SK-N-SH treated with all-trans-retinoic acid at 6 μM for 48 hours (cell line): Measurements from ENCODE around the gene OR11G2.

Source experiments
- ATAC-seq: fragments of 200-7000 bp; cut with Tn5 transposase; 3 replicates; pipeline ENCODE4 v1.9.1; 2020; ENCODE audit warnings: mild to moderate bottlenecking, moderate library complexity
- ARNTL ChIP-seq: fragments of 450-650 bp; formaldehyde crosslinking; IDR thresholded peaks from 2 replicates; pipeline ENCODE4 v1.5.0; 2020; ENCODE audit warnings: low read depth, mild to moderate bottlenecking, moderate library complexity, borderline replicate concordance
- BACH2 ChIP-seq: fragments of 250-450 bp; sonication (Bioruptor Pico); IDR thresholded peaks from 2 replicates; pipeline ENCODE4 v1.9.0; 2021; ENCODE audit warnings: mild to moderate bottlenecking, borderline replicate concordance
- CSDC2 ChIP-seq: fragments of 250-450 bp; sonication (Bioruptor Pico); IDR thresholded peaks from 2 replicates; pipeline ENCODE4 v1.5.0; 2020; ENCODE audit warnings: mild to moderate bottlenecking, moderate library complexity
- CSRNP3 ChIP-seq: fragments of 250-450 bp; sonication (Bioruptor Pico); IDR thresholded peaks from 2 replicates; pipeline ENCODE4 v1.5.1; 2021; ENCODE audit warnings: mild to moderate bottlenecking, moderate library complexity
- ESRRG ChIP-seq: fragments of 250-450 bp; sonication (Bioruptor Pico); IDR thresholded peaks from 2 replicates; pipeline ENCODE4 v1.6.1; 2021; ENCODE audit warnings: mild to moderate bottlenecking
- GLIS3 ChIP-seq: fragments of 250-450 bp; sonication (Bioruptor Pico); IDR thresholded peaks from 2 replicates; pipeline ENCODE4 v1.5.0; 2020; ENCODE audit warnings: mild to moderate bottlenecking, moderate library complexity
- ISL1 ChIP-seq: fragments of 250-450 bp; sonication (Bioruptor Pico); IDR thresholded peaks from 2 replicates; pipeline ENCODE4 v2.1.2; 2022; ENCODE audit warnings: mild to moderate bottlenecking, moderate library complexity
- OSR1 ChIP-seq: fragments of 250-450 bp; sonication (Bioruptor Pico); IDR thresholded peaks from 2 replicates; pipeline ENCODE4 v1.8.0; 2022; ENCODE audit warnings: moderate library complexity, mild to moderate bottlenecking, inconsistent platforms
- PPARA ChIP-seq: fragments of 250-450 bp; sonication (Bioruptor Pico); IDR thresholded peaks from 2 replicates; pipeline ENCODE4 v1.5.0; 2020; ENCODE audit warnings: mild to moderate bottlenecking, borderline replicate concordance
- RARB ChIP-seq: fragments of 250-450 bp; sonication (Bioruptor Pico); IDR thresholded peaks from 2 replicates; pipeline ENCODE4 v1.8.0; 2021; ENCODE audit warnings: mild to moderate bottlenecking, moderate library complexity
- SNAI2 ChIP-seq: fragments of 250-450 bp; sonication (Bioruptor Pico); IDR thresholded peaks from 2 replicates; pipeline ENCODE4 v1.5.0; 2020; ENCODE audit warnings: mild to moderate bottlenecking, moderate library complexity
- TCF4 ChIP-seq: fragments of 250-450 bp; sonication (Bioruptor Pico); IDR thresholded peaks from 2 replicates; pipeline ENCODE4 v1.8.0; 2021; ENCODE audit warnings: mild to moderate bottlenecking, moderate library complexity, borderline replicate concordance
- ZC3H10 ChIP-seq: fragments of 250-450 bp; sonication (Bioruptor Pico); IDR thresholded peaks from 2 replicates; pipeline ENCODE4 v1.5.1; 2021; ENCODE audit warnings: mild to moderate bottlenecking, moderate library complexity
- ZFP3 ChIP-seq: fragments of 250-450 bp; sonication (Bioruptor Pico); IDR thresholded peaks from 2 replicates; pipeline ENCODE4 v1.5.0; 2020; ENCODE audit warnings: mild to moderate bottlenecking, moderate library complexity
- ZFP30 ChIP-seq: fragments of 450-650 bp; formaldehyde crosslinking; IDR thresholded peaks from 2 replicates; pipeline ENCODE4 v1.5.0; 2022; ENCODE audit warnings: mild to moderate bottlenecking, moderate library complexity
- ZNF565 ChIP-seq: fragments of 450-650 bp; formaldehyde crosslinking; conservative IDR thresholded peaks from 2 replicates; pipeline ENCODE4 v1.5.0; 2020; ENCODE audit warnings: low read depth, mild to moderate bottlenecking, moderate library complexity
- ZNF70 ChIP-seq: fragments of 450-650 bp; formaldehyde crosslinking; IDR thresholded peaks from 2 replicates; pipeline ENCODE4 v1.5.0; 2020; ENCODE audit warnings: mild to moderate bottlenecking, moderate library complexity
- ZNF8 ChIP-seq: fragments of 450-650 bp; formaldehyde crosslinking; IDR thresholded peaks from 2 replicates; pipeline ENCODE4 v1.5.0; 2020; ENCODE audit warnings: mild to moderate bottlenecking, moderate library complexity
- TF ChIP-seq, protein P1 (sequence below): fragments of 250-450 bp; sonication (Bioruptor Pico); IDR thresholded peaks from 2 replicates; pipeline ENCODE4 v1.8.0; 2020; ENCODE audit warnings: mild to moderate bottlenecking, moderate library complexity, borderline replicate concordance
- TF ChIP-seq, protein P2 (sequence below): fragments of 250-450 bp; sonication (Bioruptor Pico); IDR thresholded peaks from 2 replicates; pipeline ENCODE4 v1.8.0; 2021; ENCODE audit warnings: low read depth, mild to moderate bottlenecking, moderate library complexity, borderline replicate concordance
- TF ChIP-seq, protein P3 (sequence below): fragments of 250-450 bp; sonication (Bioruptor Pico); IDR thresholded peaks from 2 replicates; pipeline ENCODE4 v1.5.1; 2020; ENCODE audit warnings: low read depth, mild to moderate bottlenecking, moderate library complexity
- TF ChIP-seq, protein P4 (sequence below): fragments of 250-450 bp; sonication (Bioruptor Pico); IDR thresholded peaks from 2 replicates; pipeline ENCODE4 v1.5.0; 2020; ENCODE audit warnings: mild to moderate bottlenecking, moderate library complexity

The OR11G2 gene

GRCh38 chr14:20179880-20180279 lies 10.8 kb upstream of the OR11G2 start:
- TF ChIP-seq RARB (CRISPR knock-in tag) (no peak), GLIS3 (CRISPR knock-in tag) (no peak), ISL1 (CRISPR knock-in tag) (no peak), SNAI2 (CRISPR knock-in tag) (no peak), CSDC2 (CRISPR knock-in tag) (no peak), ARNTL (CRISPR knock-in tag) (no peak), ZFP3 (CRISPR knock-in tag) (no peak), ZNF70 (CRISPR knock-in tag) (no peak), OSR1 (no peak), PPARA (CRISPR knock-in tag) (no peak), ZC3H10 (no peak), ZNF8 (no peak), ZFP30 (CRISPR knock-in tag) (no peak), TCF4 (CRISPR knock-in tag) (no peak), BACH2 (CRISPR knock-in tag) (no peak)
- TF ChIP-seq, protein P1, sequence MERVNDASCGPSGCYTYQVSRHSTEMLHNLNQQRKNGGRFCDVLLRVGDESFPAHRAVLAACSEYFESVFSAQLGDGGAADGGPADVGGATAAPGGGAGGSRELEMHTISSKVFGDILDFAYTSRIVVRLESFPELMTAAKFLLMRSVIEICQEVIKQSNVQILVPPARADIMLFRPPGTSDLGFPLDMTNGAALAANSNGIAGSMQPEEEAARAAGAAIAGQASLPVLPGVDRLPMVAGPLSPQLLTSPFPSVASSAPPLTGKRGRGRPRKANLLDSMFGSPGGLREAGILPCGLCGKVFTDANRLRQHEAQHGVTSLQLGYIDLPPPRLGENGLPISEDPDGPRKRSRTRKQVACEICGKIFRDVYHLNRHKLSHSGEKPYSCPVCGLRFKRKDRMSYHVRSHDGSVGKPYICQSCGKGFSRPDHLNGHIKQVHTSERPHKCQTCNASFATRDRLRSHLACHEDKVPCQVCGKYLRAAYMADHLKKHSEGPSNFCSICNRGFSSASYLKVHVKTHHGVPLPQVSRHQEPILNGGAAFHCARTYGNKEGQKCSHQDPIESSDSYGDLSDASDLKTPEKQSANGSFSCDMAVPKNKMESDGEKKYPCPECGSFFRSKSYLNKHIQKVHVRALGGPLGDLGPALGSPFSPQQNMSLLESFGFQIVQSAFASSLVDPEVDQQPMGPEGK (CRISPR knock-in tag): no peak
- TF ChIP-seq, protein P2, sequence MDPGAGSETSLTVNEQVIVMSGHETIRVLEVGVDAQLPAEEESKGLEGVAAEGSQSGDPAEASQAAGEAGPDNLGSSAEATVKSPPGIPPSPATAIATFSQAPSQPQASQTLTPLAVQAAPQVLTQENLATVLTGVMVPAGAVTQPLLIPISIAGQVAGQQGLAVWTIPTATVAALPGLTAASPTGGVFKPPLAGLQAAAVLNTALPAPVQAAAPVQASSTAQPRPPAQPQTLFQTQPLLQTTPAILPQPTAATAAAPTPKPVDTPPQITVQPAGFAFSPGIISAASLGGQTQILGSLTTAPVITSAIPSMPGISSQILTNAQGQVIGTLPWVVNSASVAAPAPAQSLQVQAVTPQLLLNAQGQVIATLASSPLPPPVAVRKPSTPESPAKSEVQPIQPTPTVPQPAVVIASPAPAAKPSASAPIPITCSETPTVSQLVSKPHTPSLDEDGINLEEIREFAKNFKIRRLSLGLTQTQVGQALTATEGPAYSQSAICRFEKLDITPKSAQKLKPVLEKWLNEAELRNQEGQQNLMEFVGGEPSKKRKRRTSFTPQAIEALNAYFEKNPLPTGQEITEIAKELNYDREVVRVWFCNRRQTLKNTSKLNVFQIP (CRISPR knock-in tag): no peak
- TF ChIP-seq, protein P3, sequence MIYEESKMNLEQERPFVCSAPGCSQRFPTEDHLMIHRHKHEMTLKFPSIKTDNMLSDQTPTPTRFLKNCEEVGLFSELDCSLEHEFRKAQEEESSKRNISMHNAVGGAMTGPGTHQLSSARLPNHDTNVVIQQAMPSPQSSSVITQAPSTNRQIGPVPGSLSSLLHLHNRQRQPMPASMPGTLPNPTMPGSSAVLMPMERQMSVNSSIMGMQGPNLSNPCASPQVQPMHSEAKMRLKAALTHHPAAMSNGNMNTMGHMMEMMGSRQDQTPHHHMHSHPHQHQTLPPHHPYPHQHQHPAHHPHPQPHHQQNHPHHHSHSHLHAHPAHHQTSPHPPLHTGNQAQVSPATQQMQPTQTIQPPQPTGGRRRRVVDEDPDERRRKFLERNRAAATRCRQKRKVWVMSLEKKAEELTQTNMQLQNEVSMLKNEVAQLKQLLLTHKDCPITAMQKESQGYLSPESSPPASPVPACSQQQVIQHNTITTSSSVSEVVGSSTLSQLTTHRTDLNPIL (CRISPR knock-in tag): no peak
- TF ChIP-seq, protein P4, sequence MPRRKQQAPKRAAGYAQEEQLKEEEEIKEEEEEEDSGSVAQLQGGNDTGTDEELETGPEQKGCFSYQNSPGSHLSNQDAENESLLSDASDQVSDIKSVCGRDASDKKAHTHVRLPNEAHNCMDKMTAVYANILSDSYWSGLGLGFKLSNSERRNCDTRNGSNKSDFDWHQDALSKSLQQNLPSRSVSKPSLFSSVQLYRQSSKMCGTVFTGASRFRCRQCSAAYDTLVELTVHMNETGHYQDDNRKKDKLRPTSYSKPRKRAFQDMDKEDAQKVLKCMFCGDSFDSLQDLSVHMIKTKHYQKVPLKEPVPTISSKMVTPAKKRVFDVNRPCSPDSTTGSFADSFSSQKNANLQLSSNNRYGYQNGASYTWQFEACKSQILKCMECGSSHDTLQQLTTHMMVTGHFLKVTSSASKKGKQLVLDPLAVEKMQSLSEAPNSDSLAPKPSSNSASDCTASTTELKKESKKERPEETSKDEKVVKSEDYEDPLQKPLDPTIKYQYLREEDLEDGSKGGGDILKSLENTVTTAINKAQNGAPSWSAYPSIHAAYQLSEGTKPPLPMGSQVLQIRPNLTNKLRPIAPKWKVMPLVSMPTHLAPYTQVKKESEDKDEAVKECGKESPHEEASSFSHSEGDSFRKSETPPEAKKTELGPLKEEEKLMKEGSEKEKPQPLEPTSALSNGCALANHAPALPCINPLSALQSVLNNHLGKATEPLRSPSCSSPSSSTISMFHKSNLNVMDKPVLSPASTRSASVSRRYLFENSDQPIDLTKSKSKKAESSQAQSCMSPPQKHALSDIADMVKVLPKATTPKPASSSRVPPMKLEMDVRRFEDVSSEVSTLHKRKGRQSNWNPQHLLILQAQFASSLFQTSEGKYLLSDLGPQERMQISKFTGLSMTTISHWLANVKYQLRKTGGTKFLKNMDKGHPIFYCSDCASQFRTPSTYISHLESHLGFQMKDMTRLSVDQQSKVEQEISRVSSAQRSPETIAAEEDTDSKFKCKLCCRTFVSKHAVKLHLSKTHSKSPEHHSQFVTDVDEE: no peak
- no peak for ATAC-seq

DNA sequence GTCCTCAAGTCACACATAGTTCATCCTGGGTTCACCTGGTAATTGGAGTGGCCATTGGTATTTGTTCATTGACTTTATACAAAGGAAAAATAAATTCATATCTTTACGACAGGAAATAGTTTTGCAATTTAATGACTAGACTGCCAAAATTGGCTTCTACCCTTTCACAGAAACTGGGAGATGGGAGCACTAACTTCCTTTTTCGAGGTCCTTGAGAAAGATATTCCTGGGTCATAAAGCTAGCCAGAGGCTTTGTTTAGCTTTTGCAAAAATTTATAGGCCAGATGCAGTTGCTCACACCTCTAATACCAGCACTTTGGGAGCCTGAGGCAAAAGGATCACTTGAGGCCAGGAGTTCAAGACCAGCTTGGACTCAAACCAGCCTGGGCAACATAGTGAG lies 10.2 kb upstream of the OR11G2 start:
- TF ChIP-seq OSR1 (no peak), SNAI2 (CRISPR knock-in tag) (no peak), ESRRG (CRISPR knock-in tag) (no peak), ZFP3 (CRISPR knock-in tag) (no peak), CSRNP3 (no peak), ZNF8 (no peak), ZNF565 (CRISPR knock-in tag) (no peak), GLIS3 (CRISPR knock-in tag) (no peak), PPARA (CRISPR knock-in tag) (no peak), CSDC2 (CRISPR knock-in tag) (no peak), ZC3H10 (no peak), ISL1 (CRISPR knock-in tag) (no peak)
- TF ChIP-seq, protein P3 (CRISPR knock-in tag): no peak
- TF ChIP-seq, protein P1 (CRISPR knock-in tag): no peak
- ATAC-seq: no peak
